HG02840 (cell line): ENCODE measurements around the gene MAD1L1.

Experiments
- ATAC-seq: cut with Tn5 transposase; IDR thresholded peaks from one replicate; pipeline ENCODE4 v1.9.1; 2021; ENCODE audit warnings: mild to moderate bottlenecking, moderate library complexity, moderate number of reproducible peaks; ENCODE audit not compliant: unreplicated experiment, low FRiP score

Gene MAD1L1

GRCh38 chr7:2182461-2182860, 50.3 kb downstream of the MAD1L1 start:
- ATAC-seq = no peak

GRCh38 chr7:2181077-2181854, 51.5 kb downstream of the MAD1L1 start:
- ATAC-seq = no peak

DNA sequence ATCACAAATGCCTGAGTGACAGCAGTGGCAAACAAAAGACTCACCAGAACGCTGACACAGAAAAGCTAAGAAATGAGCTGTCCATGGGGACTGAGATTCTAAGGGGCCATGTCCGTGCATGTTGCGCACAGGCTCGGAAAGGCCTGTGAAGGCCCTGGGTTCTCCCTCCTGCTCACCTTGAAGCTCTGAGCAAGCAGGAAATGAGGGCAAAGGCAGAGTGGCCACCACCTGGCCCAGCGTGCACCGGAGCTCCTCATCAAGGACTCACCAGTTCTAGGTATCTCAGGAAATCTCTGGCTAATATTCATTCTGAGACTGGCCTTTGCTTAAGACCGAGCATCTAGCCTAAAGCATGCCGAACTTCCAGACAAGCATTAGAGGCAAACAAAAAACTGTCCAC, 52.7 kb downstream of the MAD1L1 start:
- no peak for ATAC-seq

DNA sequence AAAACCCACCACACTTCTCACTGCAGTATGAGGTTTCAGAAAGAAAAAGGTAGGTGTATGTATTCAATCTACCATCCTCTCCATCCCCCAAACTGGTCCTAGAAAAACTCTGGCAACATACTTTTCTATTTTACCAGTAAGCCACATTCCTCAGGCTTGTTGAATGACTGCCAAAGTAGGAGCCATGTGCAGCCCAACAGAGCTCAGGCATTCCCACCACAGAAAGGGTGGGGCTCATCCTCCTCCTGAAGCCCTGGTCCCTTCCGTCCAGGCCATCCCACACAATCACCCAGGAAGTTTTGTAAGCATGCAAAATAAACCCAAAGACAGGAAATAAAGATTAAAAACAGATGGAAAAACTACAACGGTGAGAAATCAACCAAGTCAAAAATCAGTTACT, 57.2 kb downstream of the MAD1L1 start:
- no peak for ATAC-seq

DNA sequence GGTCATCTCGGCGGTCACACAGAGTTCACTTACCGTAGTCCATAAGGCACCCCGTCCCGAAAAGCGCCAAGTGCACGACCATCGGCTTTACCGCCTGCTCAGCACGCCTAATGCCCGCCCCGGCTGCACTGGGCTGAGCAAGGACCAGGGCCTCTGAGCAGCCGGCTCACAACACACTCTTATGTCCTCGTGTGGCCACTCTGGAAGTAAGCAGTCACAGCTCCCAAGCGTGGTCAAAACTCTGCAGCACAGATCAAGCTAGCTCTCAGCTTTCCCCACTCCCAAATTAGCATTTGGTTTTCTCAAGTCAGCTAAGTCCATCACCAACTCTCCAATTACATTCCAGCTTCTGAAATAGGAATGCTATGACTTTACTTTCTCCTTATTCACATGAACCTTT, 57.7 kb downstream of the MAD1L1 start:
- no peak for ATAC-seq

DNA sequence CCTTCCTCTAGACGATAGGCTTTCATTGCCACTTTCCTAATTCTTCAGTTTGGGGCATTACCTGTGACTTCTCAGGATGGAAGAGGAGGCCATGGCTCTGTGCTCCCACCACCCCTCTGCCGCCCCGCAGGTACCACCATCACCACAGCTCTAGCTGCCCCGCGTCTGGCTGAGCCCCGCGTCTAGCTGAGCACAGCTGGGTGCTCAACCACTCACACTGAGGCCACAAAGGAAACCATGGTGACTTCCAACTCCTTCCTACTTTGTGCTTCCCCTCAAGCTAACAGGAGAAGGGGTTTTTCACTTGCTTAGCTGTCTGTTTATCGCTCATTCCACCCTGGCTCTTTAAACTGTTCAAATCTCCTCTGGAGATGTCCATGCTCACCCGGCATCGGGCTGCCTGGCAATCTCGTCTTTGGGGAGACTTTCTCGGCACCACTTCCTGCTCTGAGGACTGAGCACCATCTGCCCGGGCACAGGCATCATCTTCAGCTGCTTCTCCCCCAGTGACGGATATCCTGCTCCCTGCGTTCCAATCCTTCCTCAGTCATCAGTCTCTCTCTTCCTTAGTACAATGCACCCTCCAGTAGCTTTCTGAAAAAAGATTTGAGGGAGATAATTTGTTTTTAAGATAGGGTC, 59.4 kb downstream of the MAD1L1 start:
- ATAC-seq = no peak

GRCh38 chr7:2172311-2173188, 60.2 kb downstream of the MAD1L1 start:
- ATAC-seq = no peak

DNA sequence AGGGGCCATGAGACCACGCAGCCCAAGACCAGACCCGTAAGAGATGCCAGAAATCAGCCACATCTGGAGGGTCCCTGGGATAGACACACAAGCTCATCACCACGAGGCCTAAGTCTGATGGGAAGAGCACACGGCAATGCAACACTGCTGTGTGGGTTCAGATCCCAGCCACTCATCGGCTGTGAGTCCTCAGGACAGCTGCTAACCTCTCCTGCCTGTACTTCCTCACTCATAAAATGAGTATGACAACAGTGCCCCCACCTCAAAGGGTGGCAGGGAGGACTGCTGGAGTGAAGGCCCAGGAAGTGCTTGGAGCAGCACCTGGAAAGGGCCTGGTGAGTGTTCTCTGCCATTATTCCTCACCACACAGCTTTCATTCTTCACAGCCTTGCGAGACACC, 60.9 kb downstream of the MAD1L1 start:
- no peak for ATAC-seq

DNA sequence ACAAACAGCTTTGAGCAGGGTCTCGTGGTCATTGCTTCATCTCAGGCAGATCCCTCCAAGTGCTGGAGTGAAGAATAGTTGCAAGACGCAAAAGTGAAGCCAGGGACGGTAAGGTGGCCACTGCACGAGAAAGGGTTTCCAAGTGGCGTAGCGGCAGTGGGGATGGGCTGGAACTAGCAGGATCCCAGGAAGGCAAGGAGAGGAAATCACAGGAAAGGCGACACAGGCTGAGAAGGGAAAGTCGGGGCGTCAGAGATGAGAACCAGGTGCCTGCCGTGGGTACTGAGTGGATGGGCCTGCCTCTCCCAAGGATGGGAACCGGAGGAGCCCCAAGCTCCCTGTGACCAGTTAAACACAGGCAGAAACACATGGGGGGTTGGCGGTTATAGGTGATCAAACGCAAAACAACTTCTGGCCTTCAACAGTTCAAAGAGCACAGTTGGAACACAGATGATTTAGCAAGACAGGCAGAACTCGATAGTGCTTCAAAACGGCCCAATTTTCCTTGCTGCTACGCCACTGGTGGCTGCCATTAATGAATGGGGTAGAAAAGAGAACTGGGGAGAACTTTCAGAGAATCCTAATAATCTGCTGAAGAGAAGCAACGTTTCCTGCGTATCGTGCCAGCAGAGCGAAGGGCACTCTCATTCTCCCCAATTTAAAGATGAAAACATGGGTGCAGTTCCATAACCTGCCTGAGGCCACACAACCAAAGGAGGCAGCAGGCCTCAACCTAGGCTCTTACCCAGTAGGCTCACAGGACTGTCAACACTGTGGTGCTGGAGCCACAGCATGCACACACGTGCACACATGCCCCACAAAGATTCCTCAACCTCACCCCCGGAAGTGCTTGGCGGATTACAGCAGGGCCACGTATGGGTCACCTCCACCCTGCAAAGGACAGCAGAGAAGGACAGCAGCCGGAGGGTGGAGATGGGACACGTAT, 61.9 kb downstream of the MAD1L1 start:
- ATAC-seq = no peak

DNA sequence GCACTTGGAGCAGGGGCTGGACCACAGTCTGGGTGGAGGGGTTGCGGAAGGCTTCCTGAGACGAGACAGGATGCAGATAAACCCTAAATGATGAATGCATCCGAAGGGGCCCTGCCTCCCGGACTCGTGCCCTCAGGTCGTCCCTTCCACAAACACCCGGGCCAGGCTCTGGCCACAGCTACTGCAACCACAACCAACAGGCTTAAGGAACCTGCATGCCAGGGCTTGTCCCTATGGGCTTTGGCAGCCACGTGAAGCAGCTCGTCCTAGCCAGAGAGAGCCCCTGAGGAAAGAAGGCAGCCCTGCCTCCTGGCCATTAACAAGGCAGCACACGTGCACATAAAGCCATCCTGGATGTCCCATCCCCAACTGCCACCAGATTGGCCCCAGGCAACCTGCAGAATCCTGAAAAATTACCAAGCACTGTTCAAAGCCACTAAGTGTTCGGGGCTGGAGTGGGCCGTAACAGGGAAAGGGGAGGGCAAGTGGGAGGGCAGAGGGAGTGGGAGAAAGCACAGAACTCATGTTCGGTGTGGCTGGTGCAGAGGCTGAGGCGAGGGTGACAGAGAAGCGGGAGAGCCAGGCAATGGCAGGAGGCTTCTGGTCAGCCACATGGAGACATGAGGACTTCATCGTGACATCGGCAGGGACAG, 62.7 kb downstream of the MAD1L1 start:
- ATAC-seq = no peak

GRCh38 chr7:2168615-2169311, 64.0 kb downstream of the MAD1L1 start:
- no peak for ATAC-seq

DNA sequence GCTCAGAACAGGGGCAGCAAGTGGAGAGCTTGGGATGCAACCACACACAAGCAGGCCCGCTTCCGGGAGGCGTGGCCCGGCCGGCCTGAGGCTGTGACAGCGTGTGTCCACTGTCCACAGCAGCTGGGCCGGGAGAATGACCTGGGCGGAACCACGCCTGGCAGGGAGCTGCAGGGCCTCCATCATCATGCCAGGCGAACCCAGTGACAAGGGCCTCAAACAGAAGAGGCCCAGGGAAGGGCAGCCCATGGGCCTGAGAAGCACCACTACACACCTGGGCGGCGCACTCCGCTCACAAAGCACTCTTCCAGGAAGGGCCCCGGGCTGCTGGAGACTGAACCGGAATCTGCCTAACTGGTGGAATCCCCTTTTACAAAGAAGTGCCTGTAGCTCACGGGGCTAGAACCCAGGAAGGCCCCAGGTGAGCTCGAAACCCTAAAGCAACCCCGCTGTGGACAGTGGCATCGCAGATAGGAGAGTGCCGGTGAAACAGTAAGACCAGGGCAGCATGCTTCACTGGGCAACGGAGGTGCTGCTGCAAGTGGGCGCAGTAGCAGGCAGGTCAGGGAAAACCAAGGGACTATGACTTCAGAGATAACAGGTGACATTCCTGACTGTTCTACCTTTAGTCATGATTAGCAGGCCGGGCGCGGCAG, 66.0 kb downstream of the MAD1L1 start:
- no peak for ATAC-seq

DNA sequence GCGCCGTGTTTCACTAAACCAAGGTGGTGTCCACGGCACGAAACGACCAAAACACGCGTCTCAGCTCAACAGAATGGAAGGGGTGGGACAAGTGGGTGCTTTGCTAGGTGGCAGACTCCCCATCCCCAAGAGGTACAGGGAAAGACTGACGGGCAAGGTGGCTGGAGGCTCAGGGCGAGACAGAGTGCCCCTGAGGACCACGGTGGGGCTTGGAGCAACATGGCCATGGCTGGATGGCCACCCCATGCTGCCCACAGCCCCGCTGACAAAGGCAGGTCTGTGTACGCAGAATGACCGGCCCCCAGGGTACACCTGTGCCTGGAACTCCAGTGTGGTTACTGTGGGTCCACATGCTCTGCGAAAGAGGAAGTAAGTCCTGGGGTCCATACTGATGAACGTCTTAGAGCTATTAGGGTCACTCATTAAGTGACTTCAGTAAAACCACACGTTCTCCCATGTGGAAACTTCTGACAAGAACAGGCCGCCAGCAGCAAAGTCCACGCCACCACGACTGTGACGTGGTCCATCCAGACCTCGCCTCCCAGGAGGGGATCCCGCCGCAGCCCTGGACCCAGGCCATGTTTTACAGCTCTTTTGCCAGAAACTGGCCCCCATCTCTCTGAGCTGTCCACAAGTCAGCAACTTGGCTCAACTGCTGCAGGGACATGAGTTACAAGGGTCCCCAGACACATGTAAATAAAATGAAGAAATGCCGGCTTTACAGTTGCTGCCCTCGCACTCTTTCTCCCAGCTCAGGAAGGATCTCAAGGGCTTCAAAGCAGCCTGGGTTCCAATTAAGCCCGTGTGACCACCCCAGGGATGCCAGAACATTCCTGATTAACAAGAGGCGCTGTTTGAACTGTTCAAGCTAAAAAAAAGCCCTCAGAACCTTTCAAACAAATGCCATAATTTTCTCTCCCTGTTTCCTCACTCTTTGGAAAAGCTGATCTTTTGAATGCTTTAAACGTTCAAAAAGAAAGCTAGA, 66.8 kb downstream of the MAD1L1 start:
- ATAC-seq = no peak

DNA sequence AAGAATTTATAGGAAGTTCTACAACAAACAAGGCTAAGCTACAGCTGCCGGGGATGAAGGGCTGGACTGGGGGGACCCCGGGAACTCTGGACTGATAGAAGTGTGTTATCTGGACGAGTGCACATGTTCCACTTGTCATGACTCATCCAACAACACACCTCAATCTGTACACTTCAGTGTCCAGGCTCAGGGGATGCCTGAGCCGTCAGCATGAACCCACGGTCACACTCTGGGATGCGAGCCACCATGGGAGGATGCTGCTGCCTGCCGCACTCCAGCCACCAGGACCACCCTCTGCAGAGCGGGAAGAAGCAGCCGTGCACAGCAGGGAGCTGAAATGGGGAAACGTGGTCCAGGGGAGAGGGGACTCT, 67.5 kb downstream of the MAD1L1 start:
- ATAC-seq = no peak

- ATAC-seq = no peak
Observed at GRCh38 chr7:2164646-2165045, 68.1 kb downstream of the MAD1L1 start.

DNA sequence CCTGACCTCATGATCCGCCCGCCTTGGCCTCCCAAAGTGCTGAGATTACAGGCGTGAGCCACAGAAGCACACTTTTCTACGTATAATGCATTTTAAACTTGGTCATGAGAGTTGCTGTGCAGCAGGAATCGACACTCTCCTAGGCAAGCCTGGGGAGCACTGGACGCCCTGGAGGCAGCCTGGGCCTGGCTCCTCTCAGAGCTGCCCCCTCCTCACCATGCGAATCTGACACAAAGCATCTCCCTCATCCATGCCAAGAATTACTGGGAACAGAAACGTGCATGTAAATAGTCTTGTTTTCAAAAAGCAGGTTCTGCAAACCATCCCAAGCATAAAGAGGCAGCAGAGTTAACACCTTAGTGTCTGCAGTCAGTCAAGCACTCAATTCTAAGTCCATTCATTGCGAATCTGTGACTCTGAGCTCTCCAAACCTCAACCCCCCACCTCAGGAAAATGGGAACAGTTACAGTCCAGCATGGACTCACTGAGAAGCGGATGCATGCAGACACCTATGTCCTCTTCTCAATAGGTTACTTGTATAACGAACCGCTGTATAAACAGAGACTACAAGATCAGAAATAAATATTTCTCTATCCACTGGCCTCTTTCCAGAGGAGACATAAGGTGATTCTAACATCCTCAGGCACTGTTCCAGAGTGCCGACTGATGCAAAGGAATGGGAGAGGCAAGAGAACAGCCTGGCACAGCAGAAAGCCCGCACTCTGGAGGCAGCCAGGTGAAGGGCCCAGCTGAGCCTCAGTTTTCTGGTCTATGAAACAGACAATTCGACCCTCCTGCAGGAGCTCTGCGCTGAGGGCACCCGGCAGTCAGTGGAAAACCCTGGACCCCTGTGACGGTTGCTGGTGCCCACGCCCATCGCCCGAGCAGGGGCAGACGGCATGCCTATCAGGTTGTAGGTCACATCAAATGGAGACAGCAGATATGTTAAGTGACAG, 68.9 kb downstream of the MAD1L1 start:
- no peak for ATAC-seq
